T47D (cell line): ENCODE measurements around the gene UCN.
"Not testable (repeated sequence)": the region's sequence is repeated elsewhere in the genome, so short reads cannot be mapped to it uniquely, and the experiment has no call there.

Experiments used
- DNase-seq, 2 experiments: peaks; one replicate each; pipeline versions ENCODE4 v3.0.0 to v3.0.0-alpha.2; 2011 to 2012; ENCODE audit warnings: low read depth in 1 of 2, low spot score in 1 of 2
- JUND ChIP-seq: IDR thresholded peaks from 2 replicates; pipeline ENCODE4 v1.6.1; 2012; ENCODE audit warnings: low read depth
- in situ Hi-C: cut with HindIII; loops from 2 replicates; pipeline ENCODE4 v1.10.0; 2016; ENCODE audit warnings: low sequenced_read_pairs, low pct_unique_long_range_greater_than_20kb

The UCN gene, protein sequence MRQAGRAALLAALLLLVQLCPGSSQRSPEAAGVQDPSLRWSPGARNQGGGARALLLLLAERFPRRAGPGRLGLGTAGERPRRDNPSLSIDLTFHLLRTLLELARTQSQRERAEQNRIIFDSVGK

DNA sequence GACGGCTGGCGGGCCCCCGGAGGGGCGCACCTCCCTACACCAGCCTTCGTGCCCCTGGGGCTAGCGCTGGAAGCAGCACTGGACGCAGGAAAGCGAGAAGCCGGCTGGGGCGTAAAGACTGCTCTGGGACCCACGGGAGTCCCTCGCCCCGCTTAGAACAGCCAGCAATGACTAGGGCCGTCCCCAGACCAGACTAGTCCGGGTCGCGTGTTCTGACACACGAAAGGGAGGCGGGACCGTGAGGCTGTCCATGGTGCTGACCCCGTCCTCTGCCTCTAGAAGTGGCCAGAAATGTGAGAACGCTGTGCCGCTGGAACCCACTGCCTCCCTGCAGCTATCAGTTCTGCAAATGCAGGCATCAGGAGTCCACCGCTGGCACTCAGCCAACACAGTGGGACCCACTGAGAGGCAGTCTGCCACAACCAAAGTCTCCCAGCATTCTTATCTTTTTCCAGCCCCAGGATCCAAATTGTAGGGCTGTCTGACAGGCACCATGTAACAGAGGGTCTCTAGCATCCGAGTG lies at the start of gene UCN:
Gene UCN, minus strand, starts transcription at position 87 of the 523 bp plus-strand sequence. CDS start 550 bp downstream, outside the sequence.
- no peak for DNase-seq
- TF ChIP-seq JUND = no peak
- in situ Hi-C loops = no loop called here

DNA sequence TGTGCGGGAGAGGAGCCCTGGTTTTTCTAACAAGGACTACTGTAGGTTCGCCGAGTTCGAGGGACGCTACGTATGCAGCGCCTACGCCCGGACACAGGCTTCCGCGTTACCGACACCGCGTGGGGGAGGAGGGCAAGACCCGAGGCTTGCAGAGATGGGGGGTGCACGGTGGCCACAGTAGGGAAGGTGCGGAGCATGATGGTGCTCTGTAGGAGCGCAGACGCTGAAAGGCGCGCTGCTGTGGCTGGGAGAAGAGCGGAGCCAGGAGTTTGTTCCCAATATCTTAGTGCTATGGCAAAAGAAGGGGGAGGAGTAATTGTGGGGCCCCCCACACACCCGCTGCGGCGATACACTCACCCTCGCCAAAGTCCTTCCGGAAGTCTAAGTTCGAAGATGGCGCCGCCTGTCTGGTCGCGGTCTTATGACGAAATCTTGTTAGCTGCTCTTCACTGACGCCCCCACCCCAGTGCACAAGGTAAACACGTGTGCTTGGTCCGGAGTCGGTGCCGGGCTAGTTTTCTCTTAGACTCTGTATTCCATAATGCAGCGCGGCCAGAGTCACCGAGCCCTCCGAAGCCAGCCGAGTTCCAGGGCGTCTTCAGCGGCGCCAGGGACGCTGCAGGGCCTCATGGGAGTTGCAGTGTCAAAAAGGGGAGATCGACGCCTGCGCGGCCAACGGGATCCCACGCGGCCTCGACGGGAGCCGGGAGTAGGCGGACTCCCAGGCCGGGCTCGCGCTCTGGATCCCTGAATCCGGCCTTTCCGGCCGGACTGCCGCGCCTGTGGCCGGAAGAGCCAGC lies 48.3 kb upstream of the UCN start, which contains the start of gene GTF3C2:
Gene GTF3C2, minus strand, starts transcription at position 383 of the 800 bp plus-strand sequence. CDS start 13,210 bp downstream, outside the sequence.
- DNase-seq = peak; percentile 68 to 97
- no peak for TF ChIP-seq JUND
- in situ Hi-C loops = no loop called here

DNA sequence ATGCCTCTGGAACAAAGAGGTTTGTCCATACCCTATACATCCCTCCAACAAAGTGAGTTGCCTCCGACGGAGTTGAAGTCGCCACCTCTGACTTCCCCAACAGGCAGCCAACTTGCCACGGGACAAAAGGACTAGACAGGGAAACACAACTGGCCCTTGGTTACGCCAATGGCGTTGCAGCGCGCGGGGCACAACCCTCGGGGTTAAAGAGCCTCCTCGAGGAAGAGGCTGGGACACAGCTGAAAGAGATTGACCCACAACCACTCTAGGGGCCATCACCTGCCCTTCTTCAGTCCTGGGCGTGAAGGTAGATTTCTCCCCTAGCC lies 47.8 kb upstream of the UCN start:
- in situ Hi-C loops = no loop called here
- TF ChIP-seq JUND = no peak
- peak in 1 of 2 experiments; percentile 57 for DNase-seq

DNA sequence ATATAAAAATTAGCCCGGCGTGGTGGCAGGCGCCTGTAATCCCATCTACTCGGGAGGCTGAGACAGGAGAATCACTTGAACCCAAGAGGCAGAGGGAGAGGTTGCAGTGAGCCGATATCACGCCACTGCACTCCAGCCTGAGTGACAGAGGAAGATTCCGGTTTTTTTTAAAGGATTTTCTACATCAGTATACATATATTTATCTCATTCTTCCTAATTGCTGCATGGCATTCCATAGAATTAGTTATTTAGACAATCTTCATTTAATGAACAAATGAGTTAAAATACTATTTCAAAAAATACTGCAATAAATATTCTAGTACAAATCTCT lies 46.3 kb upstream of the UCN start:
- TF ChIP-seq JUND = no peak
- no peak for DNase-seq
- in situ Hi-C loops = no loop called here

DNA sequence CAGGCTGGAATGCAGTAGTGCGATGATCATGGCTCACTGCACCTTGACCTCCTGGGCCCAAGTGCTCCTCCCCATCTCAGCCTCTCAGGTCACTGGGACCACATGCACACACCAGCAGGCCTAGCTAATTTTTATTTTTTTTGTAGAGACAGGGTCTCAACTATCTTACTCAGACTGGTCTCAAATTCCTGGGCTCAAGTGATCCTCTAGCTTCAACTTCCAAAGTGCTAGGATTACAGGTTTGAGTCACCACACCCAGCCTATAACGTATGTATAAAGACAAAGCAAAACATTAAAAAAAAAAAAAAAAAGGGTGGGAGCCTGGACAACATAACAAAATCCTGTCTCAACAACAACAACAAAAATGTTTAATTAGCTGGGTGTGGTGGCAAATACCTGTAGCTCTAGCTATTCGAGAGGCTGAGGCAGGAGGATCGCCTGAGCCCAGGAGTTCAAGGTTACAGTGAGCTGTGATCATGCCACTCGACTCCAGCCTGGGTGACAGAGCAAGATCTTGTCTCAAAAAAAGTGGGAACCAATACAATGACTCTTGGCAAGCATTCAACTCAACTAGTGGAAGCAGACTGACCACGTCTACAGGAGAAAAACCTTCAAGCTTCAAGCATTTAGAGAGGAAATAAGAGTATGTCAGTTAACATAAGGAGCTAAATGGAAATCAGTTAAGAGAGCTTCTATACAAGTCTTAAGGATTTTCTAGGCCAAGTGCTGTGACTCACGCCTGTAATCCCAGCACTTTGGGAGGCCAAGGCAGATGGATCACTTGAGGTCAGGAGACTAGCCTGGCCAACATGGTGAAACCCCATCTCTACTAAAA lies 45.7 kb upstream of the UCN start:
- TF ChIP-seq JUND = no peak
- in situ Hi-C loops = no loop called here
- peak in 1 of 2 experiments; percentile 11 for DNase-seq

DNA sequence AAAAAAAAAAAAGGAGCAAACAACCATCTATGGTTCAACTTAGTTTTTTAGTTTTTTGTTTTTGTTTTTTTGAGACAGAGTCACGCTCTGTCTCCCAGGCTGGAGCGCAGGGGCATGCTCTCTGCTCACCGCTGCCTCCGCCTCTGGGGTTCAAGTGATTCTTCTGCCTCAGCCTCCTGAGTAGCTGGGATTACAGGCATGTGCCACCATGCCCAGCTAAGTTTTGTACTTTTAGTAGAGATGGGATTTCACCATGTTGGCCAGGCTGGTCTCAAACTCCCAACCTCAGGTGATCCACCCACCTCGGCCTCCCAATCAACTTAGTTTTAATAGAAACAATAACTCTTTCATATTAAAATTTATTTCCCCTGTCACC lies 45.1 kb upstream of the UCN start:
- DNase-seq, in situ Hi-C loops: not testable (repeated sequence)

DNA sequence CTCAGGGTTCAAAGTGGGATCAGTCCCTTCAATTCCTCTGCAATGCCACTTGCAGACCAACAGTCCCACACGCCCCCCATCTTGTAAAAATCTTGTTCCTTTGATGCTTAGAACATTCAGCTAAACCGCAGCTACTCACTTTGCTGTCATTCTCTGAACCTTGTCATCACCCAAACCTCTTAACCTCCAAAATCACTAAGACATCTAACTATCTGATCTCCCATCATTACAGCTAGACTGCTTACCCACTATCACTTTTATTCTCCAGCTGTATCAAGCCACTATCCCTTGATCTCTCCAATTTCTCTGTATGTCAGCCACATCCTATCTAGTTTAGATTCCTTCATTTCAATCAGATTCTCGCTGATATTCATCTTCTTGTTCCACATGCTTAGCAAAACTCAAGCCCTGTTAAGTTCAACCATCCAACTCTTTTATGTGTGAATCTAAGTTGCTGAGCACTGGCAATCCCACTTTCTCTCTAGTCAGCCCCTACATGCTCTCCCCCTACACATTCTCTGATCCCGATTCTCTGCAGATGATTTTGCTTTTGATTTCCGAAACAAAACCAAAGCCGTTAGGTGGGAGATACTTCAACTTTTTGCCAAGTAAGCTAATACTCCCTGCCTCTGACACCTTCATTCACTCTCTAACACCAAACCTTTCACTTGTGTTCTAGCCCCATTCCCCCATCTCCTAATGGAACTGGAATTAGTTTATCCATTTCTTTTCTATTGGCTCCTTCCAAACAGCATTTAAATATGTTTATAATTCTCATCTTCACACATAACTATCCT lies 43.8 kb upstream of the UCN start:
- no peak for DNase-seq
- in situ Hi-C loops = no loop called here
- TF ChIP-seq JUND = no peak

DNA sequence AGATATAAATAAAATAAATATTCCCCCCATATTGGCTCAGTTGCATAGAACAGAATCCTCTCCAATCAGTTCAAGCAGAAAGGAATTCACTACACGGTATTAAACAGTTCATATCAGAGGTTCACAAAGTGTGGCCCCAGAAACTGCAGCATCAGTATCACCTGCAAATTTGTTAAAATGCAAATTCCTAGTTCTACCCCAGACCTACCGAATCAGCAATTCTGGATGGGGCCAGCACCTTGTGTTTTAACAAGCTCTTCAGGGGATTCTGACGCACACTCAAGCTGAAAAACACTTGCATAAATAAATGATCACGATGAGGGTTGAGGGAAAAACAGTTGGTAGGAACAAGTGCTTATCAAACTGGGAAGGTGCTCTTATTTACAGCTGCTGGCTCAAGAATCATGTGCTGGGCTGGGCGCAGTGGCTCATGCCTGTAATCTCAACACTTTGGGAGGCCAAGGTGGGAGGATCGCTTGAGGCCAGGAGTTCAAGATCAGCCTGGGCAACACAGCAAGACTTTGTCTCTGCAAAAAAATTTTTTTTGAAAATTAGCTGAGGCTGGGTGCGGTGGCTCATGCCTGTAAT lies 42.0 kb upstream of the UCN start:
- in situ Hi-C loops = no loop called here
- no peak for TF ChIP-seq JUND
- no peak for DNase-seq

DNA sequence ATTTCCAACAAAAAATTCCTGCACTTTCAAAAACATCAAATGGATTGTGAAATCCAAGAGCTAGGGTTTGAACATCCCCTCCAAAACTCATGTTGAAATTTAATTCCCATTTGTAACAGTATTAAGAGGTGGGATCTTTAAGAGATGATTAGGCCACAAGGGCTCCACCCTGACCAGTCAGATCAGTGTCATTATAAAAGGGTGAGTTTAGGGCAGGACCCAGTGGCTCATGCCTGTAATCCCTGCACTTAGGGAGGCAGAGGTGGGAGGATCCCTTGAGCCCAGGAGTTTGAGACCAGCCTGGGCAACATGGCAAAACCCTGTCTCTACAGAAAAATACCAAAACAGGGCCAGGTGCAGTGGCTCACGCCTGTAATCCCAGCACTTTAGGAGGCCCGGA lies 39.4 kb upstream of the UCN start:
- TF ChIP-seq JUND = no peak

DNA sequence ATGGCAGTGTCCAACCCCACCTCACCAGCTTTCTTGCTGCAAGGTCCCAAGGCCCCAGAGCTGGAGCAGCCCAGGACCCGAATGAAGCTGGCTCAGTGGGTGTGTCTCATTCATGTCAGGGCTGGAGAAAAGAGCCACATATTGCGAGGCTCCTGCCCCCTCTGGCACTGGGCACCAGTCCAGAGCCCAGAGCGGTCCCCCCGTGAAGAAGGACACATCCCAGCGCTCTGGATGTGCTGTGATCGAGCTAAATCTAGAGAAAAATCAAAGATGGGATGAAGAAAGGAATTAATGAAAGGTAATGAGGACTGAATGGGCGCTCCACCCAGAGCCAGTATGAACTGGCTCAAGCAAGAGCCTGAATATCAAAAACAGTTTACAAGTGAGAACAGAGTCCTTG lies 27.9 kb upstream of the UCN start:
- DNase-seq = no peak
- no peak for TF ChIP-seq JUND
- in situ Hi-C loops = no loop called here

More for the DNA sequence above, 39.4 kb upstream of the UCN start:
- in situ Hi-C loops = no loop called here
- DNase-seq = no peak

DNA sequence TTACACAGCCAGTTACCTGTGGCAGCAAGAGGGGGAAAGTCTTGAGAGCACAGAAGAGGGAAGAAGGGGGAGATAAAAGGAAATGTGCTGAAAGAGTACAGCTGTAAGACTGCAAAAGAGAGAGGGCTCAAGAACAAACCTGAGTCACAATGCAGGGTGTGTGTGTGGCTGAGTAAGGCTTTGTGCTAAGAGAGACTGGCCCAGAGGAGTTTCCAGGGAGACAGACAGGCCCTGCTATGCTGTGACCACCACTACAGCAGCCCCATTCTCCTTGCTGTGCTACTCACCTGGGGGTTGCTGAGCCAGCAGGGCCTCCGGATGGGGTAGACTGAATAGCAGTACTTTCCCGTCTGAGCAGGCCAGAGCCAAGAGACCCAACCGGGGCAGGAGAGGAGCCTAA lies 27.1 kb upstream of the UCN start:
- no peak for DNase-seq
- in situ Hi-C loops = no loop called here
- no peak for TF ChIP-seq JUND

DNA sequence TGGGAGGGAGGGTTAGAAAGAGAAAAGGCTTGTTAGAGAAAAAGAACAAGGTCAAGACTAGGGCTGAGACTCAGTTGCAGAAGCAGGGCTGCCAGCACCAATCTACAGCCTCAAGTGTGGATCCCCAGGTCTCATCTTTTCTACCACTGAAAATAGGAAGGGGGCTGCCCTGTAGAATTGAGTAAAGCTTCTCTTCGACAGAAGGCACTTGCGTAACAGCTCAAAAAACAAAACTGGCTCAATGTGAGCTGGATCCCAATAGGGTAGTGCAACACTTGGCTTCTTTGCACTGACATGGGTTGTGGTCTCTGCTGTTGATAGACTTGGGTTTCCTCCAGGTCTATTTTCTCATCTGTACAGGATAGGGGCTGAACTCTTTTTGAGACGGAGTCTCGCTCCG lies 16.5 kb upstream of the UCN start:
- TF ChIP-seq JUND = no peak
- in situ Hi-C loops = no loop called here
- no peak for DNase-seq
